ENCODE results near the gene ZNF618.

ZNF618 gene

GRCh38 chr9:113910036-113910639, 34.0 kb downstream of the ZNF618 start:
- TF ChIP-seq, protein P1, sequence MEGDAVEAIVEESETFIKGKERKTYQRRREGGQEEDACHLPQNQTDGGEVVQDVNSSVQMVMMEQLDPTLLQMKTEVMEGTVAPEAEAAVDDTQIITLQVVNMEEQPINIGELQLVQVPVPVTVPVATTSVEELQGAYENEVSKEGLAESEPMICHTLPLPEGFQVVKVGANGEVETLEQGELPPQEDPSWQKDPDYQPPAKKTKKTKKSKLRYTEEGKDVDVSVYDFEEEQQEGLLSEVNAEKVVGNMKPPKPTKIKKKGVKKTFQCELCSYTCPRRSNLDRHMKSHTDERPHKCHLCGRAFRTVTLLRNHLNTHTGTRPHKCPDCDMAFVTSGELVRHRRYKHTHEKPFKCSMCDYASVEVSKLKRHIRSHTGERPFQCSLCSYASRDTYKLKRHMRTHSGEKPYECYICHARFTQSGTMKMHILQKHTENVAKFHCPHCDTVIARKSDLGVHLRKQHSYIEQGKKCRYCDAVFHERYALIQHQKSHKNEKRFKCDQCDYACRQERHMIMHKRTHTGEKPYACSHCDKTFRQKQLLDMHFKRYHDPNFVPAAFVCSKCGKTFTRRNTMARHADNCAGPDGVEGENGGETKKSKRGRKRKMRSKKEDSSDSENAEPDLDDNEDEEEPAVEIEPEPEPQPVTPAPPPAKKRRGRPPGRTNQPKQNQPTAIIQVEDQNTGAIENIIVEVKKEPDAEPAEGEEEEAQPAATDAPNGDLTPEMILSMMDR (conservative IDR thresholded peaks at IDR 0.05; ENCODE audit: low read depth), result no peak
- no peak overlapping the region for H3K27ac ChIP-seq
- POLR2A ChIA-PET (ENCODE audit: low non-redundant PET), result no interaction called here
- DNase-seq (ENCODE audit: low spot score), result no peak
- CTCF ChIA-PET, result no interaction called here

DNA sequence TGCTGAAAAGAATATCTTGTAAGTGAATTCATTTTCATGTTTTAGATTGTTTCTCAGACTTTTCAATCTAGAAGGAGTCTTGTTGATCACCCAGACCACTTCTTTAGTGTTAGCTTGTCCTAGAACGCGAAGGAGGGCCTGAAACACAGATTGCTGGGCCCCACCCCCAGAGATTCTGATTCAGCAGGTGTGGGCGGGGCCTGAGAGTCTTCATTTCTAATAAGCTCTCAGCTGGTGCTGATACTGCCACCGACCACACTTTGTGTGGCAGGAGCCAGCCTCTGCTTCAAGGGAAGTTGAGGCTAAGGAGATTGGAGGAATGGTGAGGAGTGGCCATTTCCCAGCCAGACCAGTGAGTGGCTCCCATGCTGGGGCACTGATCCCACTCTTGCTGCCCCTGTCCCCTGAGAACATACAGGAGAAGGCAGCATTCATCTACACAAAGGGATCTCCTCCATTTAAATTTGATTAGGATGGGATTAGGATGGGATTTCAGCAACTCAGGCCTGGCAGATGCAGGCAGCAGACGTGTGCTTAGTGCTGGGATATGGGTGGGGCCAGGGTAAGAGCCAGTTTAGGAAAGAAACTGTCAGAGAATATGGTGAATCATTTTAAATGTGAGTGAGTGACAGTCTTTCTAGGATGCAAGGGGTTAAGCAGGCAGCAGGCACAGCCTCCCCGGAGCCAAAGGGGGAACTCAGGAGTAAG, 35.9 kb downstream of the ZNF618 start:
- CTCF ChIA-PET, result interaction anchor here (0.7 kb wide), 2 partner anchors 104 to 768 kb away, joined by 3 read pairs; no protein-coding TSS in a partner anchor
- no peak for DNase-seq (ENCODE audit: low spot score)
- POLR2A ChIA-PET (ENCODE audit: low non-redundant PET), result no interaction called here
- no peak overlapping the region for H3K27ac ChIP-seq
- TF ChIP-seq, protein P1 (conservative IDR thresholded peaks at IDR 0.05; ENCODE audit: low read depth), result no peak

DNA sequence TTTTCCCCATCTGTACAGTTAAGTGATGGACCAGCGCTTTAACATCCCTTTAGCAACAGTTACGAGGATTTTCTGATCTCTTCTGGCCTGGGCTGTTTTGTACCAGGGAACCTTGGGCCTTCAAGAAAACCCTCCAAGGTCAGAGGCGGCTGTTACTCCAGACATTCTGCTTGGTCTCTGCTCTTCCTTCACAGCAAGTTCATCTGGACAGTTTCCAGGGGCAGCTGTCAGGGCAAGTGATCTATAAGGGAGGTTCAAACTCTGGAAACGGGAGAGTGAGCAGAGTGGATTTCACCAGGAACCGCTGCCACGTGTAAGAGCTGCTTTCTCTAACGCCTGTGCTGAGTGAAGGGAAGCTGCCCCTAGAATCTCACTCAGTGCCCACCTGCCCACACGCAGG, 36.7 kb downstream of the ZNF618 start:
- TF ChIP-seq, protein P1 (conservative IDR thresholded peaks at IDR 0.05; ENCODE audit: low read depth), result no peak
- ChIA-PET CTCF (no interaction called here), POLR2A (ENCODE audit: low non-redundant PET) (no interaction called here)
- H3K27ac ChIP-seq, result no peak overlapping the region
- no peak for DNase-seq (ENCODE audit: low spot score)

DNA sequence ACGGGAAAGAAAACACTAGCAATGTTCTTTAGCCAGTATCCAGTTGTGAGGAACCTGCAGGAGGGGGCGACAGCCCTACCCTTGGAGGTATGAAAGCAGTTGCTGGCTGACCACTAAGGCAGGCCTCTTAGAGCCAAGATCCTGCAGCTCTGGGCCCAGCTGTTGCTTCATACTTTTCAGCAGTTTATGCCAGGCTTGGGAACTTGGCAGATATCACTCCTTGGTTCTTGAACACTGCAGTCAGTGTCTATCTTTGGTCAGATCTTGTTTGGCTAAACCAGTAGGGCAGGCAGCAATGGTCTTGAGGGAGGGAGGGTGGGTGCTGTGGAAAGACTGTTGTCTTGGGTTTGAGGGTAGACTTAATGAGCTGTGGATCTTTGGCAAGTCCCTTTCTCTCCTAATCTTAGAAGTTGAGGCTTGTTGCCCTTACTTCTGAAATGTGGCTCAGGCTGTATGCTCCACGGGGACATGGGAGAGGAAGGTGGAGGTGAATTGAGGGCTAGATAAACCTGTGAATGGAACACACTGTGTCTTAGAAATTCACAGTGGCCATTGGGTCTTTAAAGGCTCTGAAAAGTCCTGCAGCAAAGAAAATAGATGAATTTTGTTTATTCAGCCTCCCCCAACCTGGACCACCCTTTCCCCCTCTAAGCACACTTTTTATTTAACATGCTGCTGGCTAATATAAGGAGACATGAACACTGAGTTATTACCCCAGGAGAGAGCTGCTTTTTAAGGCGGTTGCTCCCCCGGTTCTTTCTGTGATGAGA, 37.5 kb downstream of the ZNF618 start:
- no peak overlapping the region for H3K27ac ChIP-seq
- TF ChIP-seq, protein P1 (conservative IDR thresholded peaks at IDR 0.05; ENCODE audit: low read depth), result no peak
- no peak for DNase-seq (ENCODE audit: low spot score)
- CTCF ChIA-PET, result no interaction called here
- POLR2A ChIA-PET (ENCODE audit: low non-redundant PET), result no interaction called here

DNA sequence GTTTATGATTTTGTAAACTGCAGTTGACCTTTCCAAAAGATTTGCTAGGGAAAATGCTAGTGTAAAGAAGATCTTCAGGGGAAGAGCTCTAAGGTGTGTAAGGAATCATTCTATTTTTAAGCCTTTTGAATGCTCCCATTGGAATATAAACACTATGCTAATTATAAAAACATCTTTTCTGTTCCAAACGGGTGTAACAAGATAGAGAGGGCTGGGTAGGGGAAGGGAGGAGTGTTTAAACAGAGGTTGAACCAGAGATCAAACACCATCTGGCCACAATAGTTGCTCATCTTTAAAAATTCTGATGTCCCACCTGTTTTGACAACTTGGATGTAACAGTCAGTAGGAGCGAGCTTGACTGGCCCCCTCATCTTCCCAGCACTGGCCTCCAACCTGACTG, 38.4 kb downstream of the ZNF618 start:
- TF ChIP-seq, protein P1 (conservative IDR thresholded peaks at IDR 0.05; ENCODE audit: low read depth), result no peak
- no peak for DNase-seq (ENCODE audit: low spot score)
- CTCF ChIA-PET, result interaction anchor here (0.6 kb wide), 1 partner anchor 82 kb away, joined by 5 read pairs; no protein-coding TSS in a partner anchor
- POLR2A ChIA-PET (ENCODE audit: low non-redundant PET), result no interaction called here
- H3K27ac ChIP-seq, result no peak overlapping the region

DNA sequence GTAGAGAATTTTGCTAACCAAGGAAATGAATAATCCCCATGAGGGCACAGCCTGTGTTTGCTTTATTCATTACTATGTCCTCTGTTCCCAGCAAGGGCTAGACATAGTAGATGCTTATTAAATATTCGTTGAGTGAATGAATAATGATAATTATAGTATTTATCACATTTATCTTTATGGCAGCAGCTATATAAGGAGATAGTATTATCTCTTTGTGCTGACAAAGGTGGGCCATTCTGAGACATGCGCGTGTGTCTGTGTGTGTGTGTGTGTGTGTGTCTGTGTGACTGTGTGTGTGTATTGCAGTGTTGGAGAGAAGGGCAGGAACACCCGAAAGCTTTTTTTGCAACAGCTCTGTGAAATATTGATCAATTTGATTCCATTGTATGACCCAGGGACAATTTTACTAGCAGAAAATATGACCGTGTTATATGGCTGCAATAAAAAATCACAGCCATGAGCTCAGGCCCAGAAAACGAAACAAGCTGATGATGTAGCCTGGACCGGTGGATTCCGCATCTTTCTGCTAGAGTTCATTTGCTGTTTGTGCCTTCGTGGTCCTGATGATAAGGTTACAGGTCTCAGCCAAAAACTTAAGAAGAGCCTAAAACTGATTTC, 39.8 kb downstream of the ZNF618 start:
- H3K27ac ChIP-seq, result no peak overlapping the region
- POLR2A ChIA-PET (ENCODE audit: low non-redundant PET), result no interaction called here
- DNase-seq (ENCODE audit: low spot score), result no peak
- CTCF ChIA-PET, result interaction anchor here (0.9 to 1.0 kb wide), 2 partner anchors 39 to 63 kb away, joined by 3 read pairs; no protein-coding TSS in a partner anchor
- TF ChIP-seq, protein P1 (conservative IDR thresholded peaks at IDR 0.05; ENCODE audit: low read depth), result no peak
